ES-I3 (cell line): ENCODE measurements around the gene ZNF516.

ENCODE experiments used
- H3K36me3 ChIP-seq: 2 replicates; pipeline ENCODE4 v1.6.1; 2013; ENCODE audit warnings: mild to moderate bottlenecking, low read length, control low read depth, moderate library complexity; ENCODE audit not compliant: insufficient read depth
- H3K4me1 ChIP-seq: 2 replicates; pipeline ENCODE4 v1.6.1; 2013; ENCODE audit warnings: mild to moderate bottlenecking, control low read depth, low read length; ENCODE audit not compliant: insufficient read depth
- H3K9ac ChIP-seq: 2 replicates; pipeline ENCODE4 v1.6.1; 2013; ENCODE audit warnings: low read depth, mild to moderate bottlenecking, low read length, moderate library complexity
- H3K9me3 ChIP-seq: 2 replicates; pipeline ENCODE4 v1.6.1; 2013; ENCODE audit warnings: mild to moderate bottlenecking, low read length, moderate library complexity; ENCODE audit not compliant: control insufficient read depth, insufficient read depth

ZNF516 gene

GRCh38 chr18:76364282-76365259 is 130.5 kb downstream of the ZNF516 start:
- Histone ChIP-seq H3K9ac (no peak overlapping the region), H3K4me1 (peaks cover 7% of the 10 kb centered on the region; the same call in 1 of the 2 replicates), H3K36me3 (no peaks in the 10 kb centered on the region), H3K9me3 (no peaks in the 10 kb centered on the region)

DNA sequence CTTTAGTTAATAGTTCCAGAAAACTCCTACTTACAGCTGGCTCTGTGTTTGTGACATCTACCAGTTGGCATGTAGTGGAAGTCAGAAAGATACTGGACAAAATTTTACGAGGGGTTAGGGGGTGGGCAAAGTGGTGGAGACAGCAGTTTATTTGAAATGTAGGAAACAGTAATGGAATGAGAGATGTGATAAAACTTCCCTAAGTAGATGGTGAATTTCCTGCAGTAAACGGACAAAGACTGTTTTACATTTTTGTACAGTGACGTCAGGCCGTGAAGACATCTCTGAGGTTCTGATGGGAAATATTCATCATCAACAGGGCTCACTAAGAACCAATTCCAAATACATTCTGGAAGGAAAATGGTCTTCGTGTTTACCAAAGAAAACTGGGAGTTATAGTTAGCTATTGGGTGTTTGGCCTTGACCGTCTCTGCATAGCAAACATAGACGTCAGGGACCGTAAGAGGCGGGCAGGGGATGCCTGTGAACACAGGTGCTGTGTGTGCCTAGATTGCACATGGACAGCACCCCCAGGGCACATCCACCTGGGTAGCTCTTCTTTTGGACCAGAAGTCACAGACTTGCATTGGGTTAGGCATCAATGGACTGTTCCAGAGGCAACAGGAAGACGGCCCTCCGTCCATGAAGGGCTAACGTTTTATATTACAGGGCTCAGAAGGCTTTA is 131.5 kb downstream of the ZNF516 start:
- Histone ChIP-seq H3K36me3 (no peaks in the 10 kb centered on the region), H3K9me3 (no peaks in the 10 kb centered on the region), H3K9ac (no peak overlapping the region), H3K4me1 (peaks cover 7% of the 10 kb centered on the region; the same call in 1 of the 2 replicates)

DNA sequence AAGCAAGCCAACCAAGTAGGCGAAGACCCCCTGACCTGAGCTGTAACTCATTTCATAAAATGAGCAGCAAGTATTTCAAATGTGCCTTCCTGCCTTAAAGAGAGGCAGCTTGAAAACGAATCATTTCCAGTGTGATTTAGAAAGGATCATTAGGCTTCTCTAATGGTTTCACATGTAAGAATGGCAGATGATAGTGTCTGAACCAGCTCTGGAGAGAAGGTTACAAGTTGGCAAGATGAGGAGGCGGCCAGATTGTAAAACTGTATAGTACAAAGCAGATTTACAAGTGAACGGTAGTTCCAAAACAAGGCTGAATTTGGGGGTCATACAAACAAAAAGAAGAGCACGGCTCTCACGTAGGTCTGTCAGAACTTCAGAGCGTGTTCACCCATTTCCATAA is 132.4 kb downstream of the ZNF516 start:
- Histone ChIP-seq H3K36me3 (no peaks in the 10 kb centered on the region), H3K9me3 (no peaks in the 10 kb centered on the region), H3K4me1 (peaks cover 7% of the 10 kb centered on the region; the same call in 1 of the 2 replicates), H3K9ac (no peak overlapping the region)

DNA sequence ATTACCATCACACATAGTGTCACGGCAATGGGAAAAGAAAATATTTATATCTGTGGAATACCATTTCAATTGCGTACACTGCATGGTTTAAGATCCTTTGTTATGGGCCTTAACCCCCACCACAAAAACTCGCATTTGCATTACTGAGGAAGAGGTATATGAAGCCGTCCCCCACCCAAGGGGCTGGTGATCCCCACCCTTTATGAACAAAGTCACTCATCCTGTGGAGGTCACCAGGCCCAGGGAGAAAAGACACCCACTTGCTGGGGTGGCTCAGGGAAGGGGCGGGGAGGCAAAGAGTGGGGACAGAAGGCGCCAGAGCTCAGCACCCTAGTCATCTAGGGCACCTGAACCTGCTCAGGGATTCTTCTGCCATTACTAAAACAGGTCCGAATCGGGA is 133.8 kb downstream of the ZNF516 start:
- Histone ChIP-seq H3K4me1 (peaks cover 7% of the 10 kb centered on the region; the same call in 1 of the 2 replicates), H3K9me3 (no peaks in the 10 kb centered on the region), H3K36me3 (no peaks in the 10 kb centered on the region)

DNA sequence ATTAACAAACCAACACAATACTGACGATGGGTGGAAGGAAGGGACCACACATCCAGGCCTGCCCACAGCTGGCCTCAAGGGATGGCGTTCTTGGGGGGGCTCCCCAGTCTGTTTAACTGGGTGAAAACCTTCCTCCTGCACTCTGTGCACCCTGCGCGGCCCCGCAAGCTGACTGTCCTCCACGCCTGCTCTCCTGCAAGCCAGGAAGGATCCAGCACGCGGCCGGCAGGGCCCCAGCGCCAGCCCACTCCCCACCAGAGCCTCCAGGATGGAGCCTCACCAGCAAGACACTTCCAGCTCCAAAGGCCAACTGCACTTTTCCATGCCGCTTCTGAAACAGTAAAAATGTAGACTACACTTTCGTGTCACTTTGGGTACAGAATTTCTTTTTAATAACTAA is 135.1 kb downstream of the ZNF516 start:
- Histone ChIP-seq H3K36me3 (no peaks in the 10 kb centered on the region), H3K4me1 (peaks cover 7% of the 10 kb centered on the region; the same call in 1 of the 2 replicates), H3K9me3 (no peaks in the 10 kb centered on the region), H3K9ac (no peak overlapping the region)

More for the DNA sequence above, 133.8 kb downstream of the ZNF516 start:
- H3K9ac ChIP-seq = no peak overlapping the region

DNA sequence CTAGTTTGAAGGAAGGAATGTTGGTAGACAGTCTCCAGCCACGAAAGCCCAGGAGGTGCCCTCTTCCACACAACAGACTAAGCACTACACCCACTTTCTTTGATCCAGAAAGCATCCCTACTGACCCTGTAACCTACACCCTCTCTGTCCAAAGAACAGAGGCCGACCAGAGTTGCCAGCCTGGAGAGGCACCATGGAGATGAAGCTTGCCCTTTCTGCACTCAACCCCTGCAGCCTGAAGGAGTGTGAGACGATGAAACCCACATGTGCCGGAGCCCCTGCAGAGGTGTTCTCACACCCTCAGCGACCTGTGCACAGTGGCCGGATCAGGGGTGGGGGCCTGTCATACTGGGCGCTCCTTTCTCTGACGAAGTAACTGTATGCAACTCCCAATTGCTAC is 136.3 kb downstream of the ZNF516 start:
- H3K36me3 ChIP-seq = no peaks in the 10 kb centered on the region
- H3K9me3 ChIP-seq = no peaks in the 10 kb centered on the region; the same call in 1 of the 2 replicates
- H3K4me1 ChIP-seq = peaks cover 7% of the 10 kb centered on the region; the same call in 1 of the 2 replicates
- H3K9ac ChIP-seq = no peak overlapping the region

GRCh38 chr18:76357585-76358260 is 137.3 kb downstream of the ZNF516 start:
- H3K36me3 ChIP-seq = no peaks in the 10 kb centered on the region
- no peaks in the 10 kb centered on the region; the same call in 1 of the 2 replicates for H3K9me3 ChIP-seq
- H3K9ac ChIP-seq = no peak overlapping the region
- H3K4me1 ChIP-seq = peaks cover 7% of the 10 kb centered on the region; the same call in 1 of the 2 replicates

DNA sequence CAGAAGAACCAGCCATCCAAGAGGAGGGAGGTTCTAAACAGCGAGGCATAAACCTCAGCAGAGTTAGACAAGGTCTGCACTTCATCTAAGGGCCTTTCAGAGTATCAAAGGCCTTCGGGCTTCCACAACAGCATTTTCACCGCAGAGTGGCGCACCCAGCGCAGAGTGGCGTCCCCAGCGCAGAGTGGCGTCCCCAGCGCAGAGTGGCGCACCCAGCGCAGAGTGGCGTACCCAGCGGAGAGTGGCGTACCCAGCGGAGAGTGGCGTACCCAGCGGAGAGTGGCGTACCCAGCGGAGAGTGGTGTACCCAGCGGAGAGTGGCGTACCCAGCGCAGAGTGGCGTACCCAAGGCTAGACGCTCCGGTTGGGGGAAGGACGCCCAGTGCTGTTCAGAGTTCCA is 137.9 kb downstream of the ZNF516 start:
- H3K9me3 ChIP-seq = no peaks in the 10 kb centered on the region; the same call in 1 of the 2 replicates
- H3K36me3 ChIP-seq = no peaks in the 10 kb centered on the region
- H3K4me1 ChIP-seq = peaks cover 7% of the 10 kb centered on the region; the same call in 1 of the 2 replicates
- H3K9ac ChIP-seq = no peak overlapping the region

DNA sequence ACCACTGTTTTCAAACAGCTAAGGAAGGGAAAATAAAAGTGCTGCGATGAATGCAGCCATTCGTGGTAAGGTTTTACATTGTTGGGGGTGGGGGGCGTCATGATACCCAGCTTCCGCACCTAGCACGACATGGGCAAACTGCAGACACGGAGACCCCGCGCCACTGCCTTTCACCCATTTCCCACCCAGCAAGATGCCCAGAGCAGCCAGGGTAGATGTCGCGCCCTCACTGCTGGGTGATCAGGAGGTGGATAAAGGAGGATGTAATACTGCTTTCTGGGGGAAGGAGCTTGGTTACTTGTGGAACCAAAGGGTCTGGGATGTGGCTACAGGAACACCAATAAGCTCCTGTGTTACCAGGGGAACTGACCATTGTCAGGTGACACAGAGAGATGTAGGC is 138.4 kb downstream of the ZNF516 start:
- Histone ChIP-seq H3K9me3 (no peaks in the 10 kb centered on the region; the same call in 1 of the 2 replicates), H3K4me1 (peaks cover 6% of the 10 kb centered on the region; the same call in 1 of the 2 replicates), H3K36me3 (no peaks in the 10 kb centered on the region), H3K9ac (no peak overlapping the region)

GRCh38 chr18:76354348-76354747 is 140.7 kb downstream of the ZNF516 start:
- H3K9ac ChIP-seq = no peak overlapping the region
- no peaks in the 10 kb centered on the region for H3K4me1 ChIP-seq
- H3K9me3 ChIP-seq = no peaks in the 10 kb centered on the region; the same call in 1 of the 2 replicates
- no peaks in the 10 kb centered on the region for H3K36me3 ChIP-seq

- Histone ChIP-seq H3K4me1 (no peaks in the 10 kb centered on the region), H3K9me3 (no peaks in the 10 kb centered on the region; the same call in 1 of the 2 replicates), H3K9ac (no peak overlapping the region), H3K36me3 (no peaks in the 10 kb centered on the region)
Measured at GRCh38 chr18:76353500-76353899, 141.5 kb downstream of the ZNF516 start.

DNA sequence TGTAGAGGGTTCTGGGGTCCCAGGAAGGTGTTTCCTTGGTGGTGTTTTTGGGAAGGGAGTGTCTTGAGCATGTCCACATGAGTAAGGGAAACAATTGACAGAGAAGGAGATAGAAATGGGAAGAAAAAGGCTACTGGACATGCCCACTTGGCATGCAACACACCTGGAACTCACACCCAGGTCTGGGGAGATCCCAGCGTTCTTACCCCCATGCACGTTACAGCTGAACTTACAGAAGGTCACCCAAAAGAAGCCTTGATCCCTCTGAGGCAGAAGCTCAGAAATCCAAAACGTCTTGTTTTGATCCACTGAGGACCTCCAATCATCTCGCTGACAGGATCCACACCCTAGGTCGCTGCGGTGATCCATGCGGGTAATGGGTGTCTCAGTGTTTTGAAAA is 142.0 kb downstream of the ZNF516 start:
- H3K9ac ChIP-seq = no peak overlapping the region
- no peaks in the 10 kb centered on the region for H3K4me1 ChIP-seq
- no peaks in the 10 kb centered on the region for H3K36me3 ChIP-seq
- no peaks in the 10 kb centered on the region; the same call in 1 of the 2 replicates for H3K9me3 ChIP-seq

GRCh38 chr18:76351961-76352581 is 143.0 kb downstream of the ZNF516 start:
- no peaks in the 10 kb centered on the region for H3K36me3 ChIP-seq
- no peak overlapping the region for H3K9ac ChIP-seq
- H3K4me1 ChIP-seq = no peaks in the 10 kb centered on the region
- no peaks in the 10 kb centered on the region; the same call in 1 of the 2 replicates for H3K9me3 ChIP-seq
